ENCODE data around the gene MASP1. TPM values are rescaled to one million over a fixed set of nuclear protein-coding genes. Genes with fewer than 3 reads are reported as not detected.

MASP1 gene
- total RNA-seq, 2 experiments from 2014 or later = not detected

- ATAC-seq (no peak), DNase-seq (no peak)
- H3K4me1 Mint-ChIP-seq = peaks cover 2% of the 10 kb centered on the region
- no peaks in the 10 kb centered on the region for H3K36me3 Mint-ChIP-seq
- H3K4me3 Mint-ChIP-seq = no peak overlapping the region
- H3K27me3 Mint-ChIP-seq = peaks cover 34% of the 10 kb centered on the region
- CTCF ChIA-PET = no interaction called here
- no peak overlapping the region for H3K27ac Mint-ChIP-seq
- no peaks in the 10 kb centered on the region for H3K9me3 Mint-ChIP-seq (ENCODE audit: low read depth)
Observed at GRCh38 chr3:187198490-187198889, 93.0 kb downstream of the MASP1 start.

DNA sequence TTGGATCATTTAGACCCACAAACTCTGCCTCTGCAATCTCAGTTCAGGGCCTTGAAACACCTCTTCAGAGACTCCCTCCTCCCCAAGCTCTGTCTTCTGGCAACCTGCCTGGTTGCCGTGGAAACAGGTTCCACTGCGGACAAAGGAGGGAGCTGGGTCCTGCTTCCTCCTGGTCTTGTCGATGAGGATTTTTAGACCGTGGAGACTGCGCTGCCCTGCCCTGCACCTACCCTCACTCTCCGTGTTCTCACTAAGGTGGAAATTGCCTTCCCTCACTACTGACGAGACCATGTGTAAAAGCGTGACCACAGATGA is 94.2 kb downstream of the MASP1 start, which contains the start of gene RTP1:
RTP1 (plus strand) TSS at position 152 of the 315 bp plus-strand sequence; CDS start at position 182, 30 bp downstream.
- Mint-ChIP-seq H3K27me3 (peaks cover 36% of the 10 kb centered on the region), H3K27ac (no peak within 1 kb of the TSS), H3K36me3 (no peaks in the 10 kb centered on the region), H3K4me3 (no peak within 1 kb of the TSS), H3K4me1 (peaks cover 10% of the 10 kb centered on the region), H3K9me3 (ENCODE audit: low read depth) (no peaks in the 10 kb centered on the region)
- CTCF ChIA-PET = no interaction called here
- DNase-seq (no peak), ATAC-seq (no peak)

DNA sequence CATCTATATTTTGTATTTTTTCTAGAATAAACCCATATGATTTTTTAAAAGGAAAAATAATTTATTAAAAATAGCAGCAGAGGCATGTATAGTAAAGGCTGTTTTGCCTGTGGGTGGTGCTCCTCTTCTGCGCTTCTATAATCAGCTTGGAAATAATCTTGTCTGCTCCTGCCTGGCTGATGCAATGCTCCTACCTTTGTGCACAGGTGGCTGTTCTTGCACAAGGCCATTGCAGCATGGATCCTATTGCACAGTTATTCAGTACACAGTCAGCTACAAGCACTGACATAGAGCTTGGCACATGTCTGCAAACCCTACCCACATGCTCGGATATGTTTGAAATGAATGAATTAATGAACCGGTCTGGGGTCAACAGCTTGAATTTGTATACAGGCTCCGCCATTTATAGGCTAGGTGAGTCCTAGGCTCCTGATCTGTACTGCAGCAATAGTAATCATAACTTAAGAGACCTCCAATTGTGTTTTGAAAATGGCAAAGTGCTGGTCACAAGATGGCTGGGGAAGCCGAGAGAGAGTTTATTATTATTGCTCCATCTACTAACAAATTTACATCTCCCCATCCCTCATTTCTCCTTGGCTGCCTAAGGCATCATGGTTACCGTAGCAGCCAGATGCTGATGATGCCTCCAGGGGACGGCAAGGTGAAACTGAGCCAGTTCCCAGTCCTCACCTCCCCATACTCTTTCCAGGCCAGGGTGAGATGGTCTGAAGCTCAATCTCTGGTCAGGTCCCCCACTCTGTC is 94.8 kb downstream of the MASP1 start:
- CTCF ChIA-PET = no interaction called here
- Mint-ChIP-seq H3K9me3 (ENCODE audit: low read depth) (no peaks in the 10 kb centered on the region), H3K4me3 (no peak overlapping the region), H3K27ac (no peak overlapping the region), H3K36me3 (no peaks in the 10 kb centered on the region), H3K4me1 (peaks cover 10% of the 10 kb centered on the region), H3K27me3 (peaks cover 32% of the 10 kb centered on the region)
- DNase-seq (no peak), ATAC-seq (no peak)

GRCh38 chr3:187193181-187193580 is 98.4 kb downstream of the MASP1 start:
- Mint-ChIP-seq H3K9me3 (ENCODE audit: low read depth) (no peaks in the 10 kb centered on the region), H3K36me3 (peaks cover 2% of the 10 kb centered on the region), H3K4me1 (peaks cover 10% of the 10 kb centered on the region), H3K27me3 (peaks cover 56% of the 10 kb centered on the region), H3K4me3 (no peak overlapping the region), H3K27ac (no peak overlapping the region)
- CTCF ChIA-PET = no interaction called here
- no peak for ATAC-seq
- DNase-seq = no peak

DNA sequence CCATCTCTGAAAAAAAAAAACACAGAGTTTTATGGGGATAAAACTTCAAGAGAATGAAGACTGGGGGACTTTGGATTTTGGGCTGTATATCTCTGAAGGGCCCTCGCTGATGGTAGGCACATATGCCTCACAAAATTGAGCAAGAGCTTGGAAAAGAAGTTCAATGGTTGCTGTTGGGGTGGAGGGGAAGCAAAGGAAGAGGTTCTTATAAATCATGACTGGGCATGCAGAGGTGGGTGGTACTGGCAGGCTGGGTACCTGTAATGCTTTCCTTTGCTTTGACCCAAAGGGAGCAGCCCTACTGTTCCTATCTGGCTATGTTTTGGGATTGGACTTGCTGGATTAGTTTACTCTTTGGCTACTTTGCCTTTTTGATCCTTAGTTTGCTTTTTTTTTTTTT is 100.3 kb downstream of the MASP1 start:
- DNase-seq (no peak), ATAC-seq (no peak)
- Mint-ChIP-seq H3K4me1 (peaks cover 10% of the 10 kb centered on the region), H3K9me3 (ENCODE audit: low read depth) (no peaks in the 10 kb centered on the region), H3K27me3 (peaks cover 63% of the 10 kb centered on the region), H3K36me3 (peaks cover 2% of the 10 kb centered on the region), H3K4me3 (no peak overlapping the region), H3K27ac (no peak overlapping the region)
- CTCF ChIA-PET = interaction anchor here (0.6 kb wide), 2 partner anchors 111 to 377 kb away, joined by 3 read pairs; no protein-coding TSS in a partner anchor

DNA sequence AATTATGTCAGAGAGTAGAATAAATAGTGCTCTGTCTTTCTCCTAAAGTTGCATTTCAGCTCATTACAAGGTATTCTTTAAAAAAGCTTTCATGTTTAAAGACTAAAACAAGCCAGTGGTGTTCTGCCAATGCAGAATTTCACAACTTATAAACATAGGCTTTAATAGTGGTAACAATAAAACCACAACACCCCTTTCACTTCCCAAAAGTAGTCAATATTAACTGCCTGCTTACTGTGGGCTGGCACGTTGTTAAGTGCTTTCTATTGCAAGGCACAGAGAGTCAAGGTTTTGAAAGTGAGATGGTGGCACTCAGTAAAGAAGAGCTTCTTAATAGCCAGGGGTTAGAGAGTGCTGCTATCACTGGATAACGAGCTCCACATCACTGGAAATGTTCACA is 102.6 kb downstream of the MASP1 start:
- H3K4me3 Mint-ChIP-seq = no peak overlapping the region
- CTCF ChIA-PET = no interaction called here
- H3K27ac Mint-ChIP-seq = no peak overlapping the region

GRCh38 chr3:187186801-187187421 is 104.6 kb downstream of the MASP1 start:
- H3K27me3 Mint-ChIP-seq = peaks cover 48% of the 10 kb centered on the region
- H3K9me3 Mint-ChIP-seq (ENCODE audit: low read depth) = no peaks in the 10 kb centered on the region

More for the DNA sequence above, 102.6 kb downstream of the MASP1 start:
- DNase-seq (no peak), ATAC-seq (no peak)
- peaks cover 56% of the 10 kb centered on the region for H3K27me3 Mint-ChIP-seq
- H3K36me3 Mint-ChIP-seq = peaks cover 2% of the 10 kb centered on the region
- no peaks in the 10 kb centered on the region for H3K9me3 Mint-ChIP-seq (ENCODE audit: low read depth)
- peaks cover 10% of the 10 kb centered on the region for H3K4me1 Mint-ChIP-seq

DNA sequence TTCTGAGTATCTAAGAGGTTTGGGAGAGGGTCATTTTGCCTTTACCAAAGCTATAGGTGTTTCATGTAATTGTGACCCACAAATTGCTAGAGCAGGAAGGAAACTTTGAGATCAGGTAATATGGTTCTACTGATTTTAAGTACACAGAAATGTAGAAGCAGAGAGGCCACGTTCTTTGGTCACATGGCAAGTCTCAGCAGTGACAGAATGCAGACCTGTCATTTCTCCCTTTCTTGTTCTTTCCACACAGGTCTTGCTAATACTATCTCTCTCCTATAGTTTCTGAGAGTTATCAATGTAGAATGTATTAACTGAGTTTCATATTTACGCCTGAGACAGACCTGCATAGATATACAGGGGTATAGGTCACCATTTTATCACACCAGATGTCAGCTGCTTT is 105.2 kb downstream of the MASP1 start:
- no peak for ATAC-seq
- H3K36me3 Mint-ChIP-seq = peaks cover 2% of the 10 kb centered on the region
- peaks cover 12% of the 10 kb centered on the region for H3K4me1 Mint-ChIP-seq
- no peak overlapping the region for H3K27ac Mint-ChIP-seq
- H3K9me3 Mint-ChIP-seq (ENCODE audit: low read depth) = no peaks in the 10 kb centered on the region
- CTCF ChIA-PET = no interaction called here
- H3K4me3 Mint-ChIP-seq = no peak overlapping the region
- peaks cover 43% of the 10 kb centered on the region for H3K27me3 Mint-ChIP-seq
- no peak for DNase-seq

More at GRCh38 chr3:187186801-187187421, 104.6 kb downstream of the MASP1 start:
- CTCF ChIA-PET = no interaction called here
- DNase-seq (no peak), ATAC-seq (no peak)
- no peak overlapping the region for H3K4me3 Mint-ChIP-seq
- H3K27ac Mint-ChIP-seq = no peak overlapping the region
- H3K36me3 Mint-ChIP-seq = peaks cover 2% of the 10 kb centered on the region
- peaks cover 12% of the 10 kb centered on the region for H3K4me1 Mint-ChIP-seq

- CTCF ChIA-PET = no interaction called here
- Mint-ChIP-seq H3K9me3 (ENCODE audit: low read depth) (no peaks in the 10 kb centered on the region), H3K4me3 (no peak overlapping the region), H3K27ac (no peak overlapping the region), H3K27me3 (peaks cover 38% of the 10 kb centered on the region), H3K36me3 (peaks cover 2% of the 10 kb centered on the region), H3K4me1 (peaks cover 12% of the 10 kb centered on the region)
- no peak for DNase-seq
- no peak for ATAC-seq
Observed at GRCh38 chr3:187185759-187186158, 105.8 kb downstream of the MASP1 start.

Other genes with a start within 250 kb of the MASP1 start
- gene RPL39L, start 152.2 kb downstream of the MASP1 start, total RNA-seq = 10 to 100 TPM; 17.8 to 25.0 TPM
- gene RTP1, start 94.3 kb downstream of the MASP1 start, total RNA-seq = not detected
- gene RTP4, start 76.6 kb upstream of the MASP1 start, total RNA-seq = 10 to 100 TPM; 16.9 to 24.3 TPM